ENCODE results near the gene ACTG2. TPM values are rescaled to one million over a fixed set of nuclear protein-coding genes. Genes with fewer than 3 reads are reported as not detected.

The ACTG2 gene
- total and polyA plus RNA-seq, 7 donors = 0.44 to 4.0 (median 2.7) TPM

DNA sequence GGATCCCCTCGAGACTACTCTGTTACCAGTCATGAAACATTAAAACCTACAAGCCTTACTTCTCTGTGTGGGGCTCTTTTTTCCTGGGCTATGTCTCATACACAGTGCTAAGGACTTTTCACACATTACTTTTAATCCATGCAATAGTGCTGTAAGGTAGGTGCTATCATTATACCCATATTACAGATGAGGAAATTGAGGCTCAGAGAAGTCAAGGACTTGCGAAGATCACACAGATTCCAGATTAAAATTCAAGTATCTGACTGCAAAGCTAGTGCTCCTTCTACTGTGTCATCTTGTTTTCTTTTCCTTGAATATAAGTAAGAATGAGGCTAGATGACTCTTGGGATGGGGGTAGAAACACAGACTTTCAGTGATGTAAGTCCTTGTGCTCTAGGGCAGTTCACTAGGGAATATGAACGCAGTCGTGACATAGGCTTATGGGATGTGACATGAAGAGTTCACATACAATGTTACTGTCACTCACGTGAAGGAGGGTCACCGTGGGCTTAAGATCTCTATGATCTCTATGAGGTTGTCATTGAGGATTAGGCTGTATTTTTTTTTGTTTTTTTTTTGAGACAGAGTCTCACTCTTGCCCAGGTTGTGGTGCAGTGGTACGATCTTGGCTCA lies 26.9 kb downstream of the ACTG2 start:
- no peaks in the 10 kb centered on the region for H3K9me3 ChIP-seq
- H3K27ac ChIP-seq = no peak overlapping the region
- ATAC-seq (no peak), DNase-seq (no peak)
- 82 to 85% (median 83%) methylated on average over 7 of the region's 7 CpGs for WGBS, 3 donors
- no peak overlapping the region for H3K4me3 ChIP-seq
- TF ChIP-seq, protein P1, sequence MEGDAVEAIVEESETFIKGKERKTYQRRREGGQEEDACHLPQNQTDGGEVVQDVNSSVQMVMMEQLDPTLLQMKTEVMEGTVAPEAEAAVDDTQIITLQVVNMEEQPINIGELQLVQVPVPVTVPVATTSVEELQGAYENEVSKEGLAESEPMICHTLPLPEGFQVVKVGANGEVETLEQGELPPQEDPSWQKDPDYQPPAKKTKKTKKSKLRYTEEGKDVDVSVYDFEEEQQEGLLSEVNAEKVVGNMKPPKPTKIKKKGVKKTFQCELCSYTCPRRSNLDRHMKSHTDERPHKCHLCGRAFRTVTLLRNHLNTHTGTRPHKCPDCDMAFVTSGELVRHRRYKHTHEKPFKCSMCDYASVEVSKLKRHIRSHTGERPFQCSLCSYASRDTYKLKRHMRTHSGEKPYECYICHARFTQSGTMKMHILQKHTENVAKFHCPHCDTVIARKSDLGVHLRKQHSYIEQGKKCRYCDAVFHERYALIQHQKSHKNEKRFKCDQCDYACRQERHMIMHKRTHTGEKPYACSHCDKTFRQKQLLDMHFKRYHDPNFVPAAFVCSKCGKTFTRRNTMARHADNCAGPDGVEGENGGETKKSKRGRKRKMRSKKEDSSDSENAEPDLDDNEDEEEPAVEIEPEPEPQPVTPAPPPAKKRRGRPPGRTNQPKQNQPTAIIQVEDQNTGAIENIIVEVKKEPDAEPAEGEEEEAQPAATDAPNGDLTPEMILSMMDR (IDR thresholded peaks at IDR 0.05) = no peak
- H3K4me1 ChIP-seq = no peaks in the 10 kb centered on the region
- peaks cover 0 to 5% (median 4%) of the 10 kb centered on the region in 3 donors for H3K27me3 ChIP-seq (ENCODE audit: insufficient read depth in 3 of 3, low read length in 2 of 3)
- intact Hi-C loops (cut with DNase I) = loop anchor here (5.0 to 10.0 kb wide), 3 partner anchors 82 to 225 kb away; partner anchors contain the start of genes BOLA3 (in 1 of the 2) and STAMBP (in 1 of the 2)
- H3K36me3 ChIP-seq (ENCODE audit: insufficient read depth in 1 of 2, low read depth in 1 of 2) = no peaks in the 10 kb centered on the region

DNA sequence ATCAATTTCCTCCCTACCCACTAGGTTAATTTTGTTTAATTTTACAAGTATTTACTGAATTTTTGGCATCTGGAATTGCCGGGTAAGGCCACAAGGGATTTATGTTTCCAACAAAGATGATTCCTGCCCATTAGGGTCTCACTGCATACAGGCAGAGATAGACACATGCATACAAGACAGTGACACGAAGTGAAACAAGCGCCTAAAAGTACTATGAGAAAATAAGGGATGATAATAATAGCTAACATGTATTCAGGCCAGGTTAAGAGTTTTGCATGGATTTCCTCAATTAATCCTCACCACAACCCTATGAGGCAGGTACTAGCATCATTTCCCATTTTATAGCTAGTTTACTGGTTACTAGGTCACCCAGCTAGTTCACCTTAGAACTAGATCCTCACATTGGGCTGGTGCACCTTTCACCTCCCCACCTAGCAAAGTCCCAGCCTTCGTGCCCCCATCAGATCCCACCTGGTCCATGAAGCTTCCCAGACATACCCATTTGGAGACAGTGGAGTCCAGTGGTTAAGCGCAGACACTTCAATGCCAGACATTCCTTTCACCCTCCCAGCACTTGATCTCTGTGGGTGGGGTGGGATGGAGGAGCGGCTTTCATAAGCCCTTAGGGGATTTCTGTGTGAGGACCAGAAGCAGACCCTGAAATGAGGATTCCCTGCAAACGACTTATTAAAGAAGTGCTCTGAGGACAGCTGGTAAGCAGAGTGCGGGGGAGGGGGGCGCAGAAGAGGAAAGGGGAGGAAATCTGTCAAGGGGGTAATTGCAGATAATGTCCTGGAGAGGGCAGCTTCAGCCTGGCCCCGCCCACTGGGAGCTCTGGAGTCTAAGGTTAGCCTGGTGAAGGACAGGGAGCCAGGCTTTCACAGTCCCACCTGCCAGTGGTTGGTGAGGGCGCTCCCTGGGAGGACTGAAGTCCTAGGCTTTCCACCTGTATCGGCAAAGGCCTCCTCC lies 28.1 kb downstream of the ACTG2 start:
- H3K4me3 ChIP-seq = no peak overlapping the region
- no peaks in the 10 kb centered on the region for H3K9me3 ChIP-seq
- no peaks in the 10 kb centered on the region for H3K4me1 ChIP-seq
- H3K27me3 ChIP-seq (ENCODE audit: insufficient read depth in 3 of 3, low read length in 2 of 3) = peaks cover 0 to 5% (median 4%) of the 10 kb centered on the region in 3 donors
- intact Hi-C loops (cut with DNase I) = loop anchor here (5.0 to 10.0 kb wide), 3 partner anchors 84 to 224 kb away; partner anchors contain the start of genes BOLA3 (in 1 of the 2) and STAMBP (in 1 of the 2)
- 36 to 47% (median 46%) methylated on average over 12 of the region's 12 CpGs for WGBS, 3 donors
- DNase-seq (peak; percentile 21 to 57), ATAC-seq (peak; percentile 23 to 60 (median 50))
- no peaks in the 10 kb centered on the region for H3K36me3 ChIP-seq (ENCODE audit: insufficient read depth in 1 of 2, low read depth in 1 of 2)
- H3K27ac ChIP-seq = no peak overlapping the region
- TF ChIP-seq, protein P1 (IDR thresholded peaks at IDR 0.05) = no peak

DNA sequence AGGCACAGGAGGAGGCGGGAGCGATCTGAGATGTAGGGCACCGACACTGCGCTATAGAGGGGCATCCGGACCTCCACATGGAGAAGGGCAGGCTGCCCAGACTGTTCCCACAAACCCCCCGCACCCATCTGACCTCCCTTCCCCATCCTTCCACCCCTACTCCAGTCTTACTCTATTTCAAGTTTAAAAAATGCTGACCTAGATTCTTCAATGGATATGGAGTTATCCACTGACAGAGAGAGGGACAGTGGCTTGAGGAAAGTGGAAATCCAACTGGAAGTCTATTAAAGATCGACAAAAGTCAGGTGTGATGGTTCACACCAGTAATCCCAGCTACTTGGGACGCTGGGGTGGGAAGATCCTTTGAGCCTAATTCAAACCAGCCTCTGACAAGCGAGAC lies 28.8 kb downstream of the ACTG2 start:
- no peaks in the 10 kb centered on the region for H3K4me1 ChIP-seq
- H3K27me3 ChIP-seq (ENCODE audit: insufficient read depth in 3 of 3, low read length in 2 of 3) = peaks cover 0 to 5% (median 4%) of the 10 kb centered on the region in 3 donors
- H3K27ac ChIP-seq = no peak overlapping the region
- TF ChIP-seq, protein P1 (IDR thresholded peaks at IDR 0.05) = no peak
- WGBS, 3 donors = 82 to 85% (median 83%) methylated on average over 9 of the region's 9 CpGs
- no peak for DNase-seq
- H3K4me3 ChIP-seq = no peak overlapping the region
- no peak for ATAC-seq
- H3K9me3 ChIP-seq = no peaks in the 10 kb centered on the region
- intact Hi-C loops (cut with DNase I) = loop anchor here (5.0 to 10.0 kb wide), 3 partner anchors 84 to 223 kb away; partner anchors contain the start of genes BOLA3 (in 1 of the 2) and STAMBP (in 1 of the 2)
- no peaks in the 10 kb centered on the region for H3K36me3 ChIP-seq (ENCODE audit: insufficient read depth in 1 of 2, low read depth in 1 of 2)

DNA sequence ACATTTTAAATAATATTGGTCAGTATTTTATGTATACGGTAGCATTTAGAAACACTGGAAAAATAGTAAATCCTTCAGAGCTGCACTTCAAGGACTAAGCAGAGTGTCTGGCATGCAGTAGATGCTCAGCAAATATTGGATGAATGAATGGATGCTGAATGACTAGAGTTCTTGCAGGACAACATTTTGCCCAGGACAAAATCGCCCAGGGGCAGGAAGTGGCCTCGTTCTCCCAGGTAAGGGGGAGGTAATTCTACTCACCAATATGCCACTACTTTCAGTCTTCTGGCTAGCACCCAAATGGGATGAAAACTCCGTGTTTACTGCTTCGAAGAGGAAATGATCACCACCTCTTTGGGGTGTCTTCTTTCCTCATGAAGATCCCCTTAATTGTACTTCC lies 29.9 kb downstream of the ACTG2 start:
- Histone ChIP-seq H3K27me3 (ENCODE audit: insufficient read depth in 3 of 3, low read length in 2 of 3) (peaks cover 0 to 5% (median 4%) of the 10 kb centered on the region in 3 donors), H3K36me3 (ENCODE audit: insufficient read depth in 1 of 2, low read depth in 1 of 2) (no peaks in the 10 kb centered on the region), H3K9me3 (no peaks in the 10 kb centered on the region), H3K4me1 (peaks cover 4% of the 10 kb centered on the region), H3K27ac (no peak overlapping the region), H3K4me3 (no peak overlapping the region)
- intact Hi-C loops (cut with DNase I) = loop anchor here (5.0 to 10.0 kb wide), 3 partner anchors 85 to 222 kb away; partner anchors contain the start of genes BOLA3 (in 1 of the 2) and STAMBP (in 1 of the 2)
- WGBS, 3 donors = 45 to 58% (median 46%) methylated on average over 5 of the region's 5 CpGs
- no peak for DNase-seq
- TF ChIP-seq, protein P1 (IDR thresholded peaks at IDR 0.05) = no peak
- ATAC-seq = no peak
